Naive B cell (primary cell): ENCODE data around the gene NRCAM. TPM values are rescaled to one million over a fixed set of nuclear protein-coding genes. Genes with fewer than 3 reads are reported as not detected.

Source experiments
- polyA plus RNA-seq, 6 donors: library from polyadenylated mRNA; unstranded; fragments of 300-500 nt; fragmentation: Illumina TruSeq; gene quantifications; one replicate each; pipeline ENCODE4 v1.2.3, GENCODE V29; 2021; ENCODE audit warnings: low read depth in 6 of 6

NRCAM gene
- polyA plus RNA-seq, 6 donors from 2014 or later = 0.29 to 1.2 (median 0.47) TPM; not detected in 1

Other genes starting within 250 kb of the NRCAM start
- gene PNPLA8, start 69.7 kb upstream of the NRCAM start, polyA plus RNA-seq = 10 to 100 TPM; 54.6 to 82.7 (median 67.0) TPM
- 10 to 100 TPM; 15.4 to 39.5 (median 27.4) TPM for gene THAP5, start 113.3 kb upstream of the NRCAM start, polyA plus RNA-seq
- 100 to 1,000 TPM in 1 of 6 donors, 10 to 100 TPM in 5; 68.9 to 124 (median 81.2) TPM for gene DNAJB9, start 113.4 kb upstream of the NRCAM start, polyA plus RNA-seq